GM23338 (cell line): ENCODE results near the gene USP48. TPM values are rescaled to one million over a fixed set of nuclear protein-coding genes. Genes with fewer than 3 reads are reported as not detected.

Source experiments
- ATAC-seq: fragments of 200-7000 bp; cut with Tn5 transposase; 3 replicates; pipeline ENCODE4 v1.9.1; 2020
- DNase-seq: peaks from one replicate; pipeline ENCODE4 v3.0.0-alpha.2; 2015; ENCODE audit warnings: low spot score
- H2AFZ ChIP-seq: fragments of 200-600 bp; sonication (generic); 2 replicates; pipeline ENCODE4 v1.8.0; 2016; ENCODE audit warnings: antibody characterized with exemption, mild to moderate bottlenecking, moderate library complexity
- H3F3A ChIP-seq: fragments of 200-600 bp; sonication (generic); replicated peaks from 2 replicates; pipeline ENCODE4 v1.8.0; 2017; ENCODE audit warnings: antibody characterized with exemption, mixed run types, low read depth
- H3K27ac ChIP-seq: fragments of 200-600 bp; sonication (generic); 2 replicates; pipeline ENCODE4 v1.6.1; 2016; ENCODE audit warnings: low read depth
- H3K27me3 ChIP-seq: fragments of 200-600 bp; sonication (generic); 2 replicates; pipeline ENCODE4 v1.8.0; 2016; ENCODE audit warnings: mild to moderate bottlenecking, mixed run types, moderate library complexity; ENCODE audit not compliant: insufficient read depth
- H3K36me3 ChIP-seq: fragments of 200-600 bp; sonication (generic); 2 replicates; pipeline ENCODE4 v1.8.0; 2016; ENCODE audit warnings: mild to moderate bottlenecking; ENCODE audit not compliant: insufficient read depth
- H3K4me1 ChIP-seq: fragments of 200-600 bp; sonication (generic); 2 replicates; pipeline ENCODE4 v1.8.0; 2016; ENCODE audit warnings: mild to moderate bottlenecking, moderate library complexity; ENCODE audit not compliant: insufficient read depth
- H3K4me2 ChIP-seq: fragments of 200-600 bp; sonication (generic); 2 replicates; pipeline ENCODE4 v1.7.1; 2017; ENCODE audit warnings: mixed run types
- H3K4me3 ChIP-seq: fragments of 200-600 bp; sonication (generic); 2 replicates; pipeline ENCODE4 v1.6.1; 2016; ENCODE audit warnings: mixed run types
- H3K79me2 ChIP-seq: fragments of 200-600 bp; sonication (generic); replicated peaks from 2 replicates; pipeline ENCODE4 v1.8.0; 2017; ENCODE audit warnings: mild to moderate bottlenecking; ENCODE audit not compliant: insufficient read depth
- H3K9me2 ChIP-seq: fragments of 200-600 bp; sonication (generic); 2 replicates; pipeline ENCODE4 v1.8.0; 2017; ENCODE audit not compliant: insufficient read depth
- H4K20me1 ChIP-seq: fragments of 200-600 bp; sonication (generic); replicated peaks from 2 replicates; pipeline ENCODE4 v1.8.0; 2017; ENCODE audit warnings: mild to moderate bottlenecking; ENCODE audit not compliant: insufficient read depth
- H3K27ac Mint-ChIP-seq: 2 replicates; pipeline ENCODE4 v1.8.0; 2020; ENCODE audit warnings: inconsistent platforms, mild to moderate bottlenecking, moderate library complexity, mixed read lengths
- H3K27me3 Mint-ChIP-seq: 3 replicates; pipeline ENCODE4 v1.8.0; 2022; ENCODE audit warnings: low read depth, mild to moderate bottlenecking, moderate library complexity, mixed read lengths, inconsistent platforms; ENCODE audit not compliant: insufficient read depth, poor library complexity
- H3K36me3 Mint-ChIP-seq: 3 replicates; pipeline ENCODE4 v1.8.0; 2021; ENCODE audit warnings: low read depth, mild to moderate bottlenecking, inconsistent platforms, moderate library complexity, mixed read lengths
- H3K4me1 Mint-ChIP-seq: 3 replicates; pipeline ENCODE4 v1.8.0; 2020; ENCODE audit warnings: mild to moderate bottlenecking, inconsistent platforms, mixed read lengths
- H3K4me3 Mint-ChIP-seq: 3 replicates; pipeline ENCODE4 v1.8.0; 2021; ENCODE audit warnings: moderate library complexity, mild to moderate bottlenecking, inconsistent platforms, mixed read lengths
- H3K9me3 Mint-ChIP-seq: 3 replicates; pipeline ENCODE4 v1.8.0; 2020; ENCODE audit warnings: moderate library complexity, mild to moderate bottlenecking, inconsistent platforms, mixed read lengths
- CTCF ChIP-seq, 2 experiments: fragments of 200-600 bp in 1 of 2; sonication (generic) in 1 of 2; conservative IDR thresholded peaks; 2 replicates each; pipeline versions ENCODE4 v1.5.1 to v1.6.1; 2016 to 2017; ENCODE audit warnings: antibody characterized with exemption in 2 of 2, low read depth in 2 of 2, mild to moderate bottlenecking in 2 of 2, moderate library complexity in 1 of 2
- ETS1 ChIP-seq: IDR thresholded peaks from 2 replicates; pipeline ENCODE4 v1.6.1; 2016; ENCODE audit warnings: antibody characterized with exemption
- NANOG ChIP-seq: IDR thresholded peaks from 2 replicates; pipeline ENCODE4 v1.6.1; 2016; ENCODE audit warnings: antibody characterized with exemption, borderline replicate concordance
- POLR2AphosphoS5 ChIP-seq: IDR thresholded peaks from 2 replicates; pipeline ENCODE4 v1.6.1; 2016; ENCODE audit warnings: antibody characterized with exemption, low read depth
- STAT1 ChIP-seq: IDR thresholded peaks from one replicate; pipeline ENCODE4 v1.6.1; 2016; ENCODE audit warnings: antibody characterized with exemption; ENCODE audit not compliant: unreplicated experiment
- ZNF114 ChIP-seq: fragments of 250-450 bp; sonication (Bioruptor Pico); IDR thresholded peaks from 2 replicates; pipeline ENCODE4 v1.5.0; 2020; ENCODE audit warnings: mild to moderate bottlenecking, moderate library complexity
- ZNF462 ChIP-seq: fragments of 250-450 bp; sonication (Bioruptor Pico); IDR thresholded peaks from 2 replicates; pipeline ENCODE4 v1.5.0; 2020; ENCODE audit warnings: mild to moderate bottlenecking, moderate library complexity
- polyA plus RNA-seq: library from polyadenylated mRNA; unstranded; fragments of >200 nt; fragmentation: Nextera tagmentation; extraction: Ambion mirVana; gene quantifications from 2 replicates; pipeline ENCODE4 v1.2.1, GENCODE V29; 2016
- total RNA-seq: library from RNA; depleted of rRNA; stranded (reverse); fragments of >200 nt; shearing (Covaris generic); gene quantifications from 2 replicates; pipeline ENCODE4 v1.2.3, GENCODE V29; 2014

Gene USP48
- total and polyA plus RNA-seq, 2 experiments from 2014 or later, result 85.9 to 151 TPM

GRCh38 chr1:21758614-21759013 is 24.3 kb downstream of the USP48 start (continued):
- TF ChIP-seq ZNF462 (CRISPR knock-in tag) (no peak), ETS1 (no peak), ZNF114 (CRISPR knock-in tag) (no peak), STAT1 (no peak), CTCF (conservative IDR thresholded peaks at IDR 0.05; ENCODE audit: low read depth in 2 of 2) (no peak)

GRCh38 chr1:21756393-21757089 is 26.4 kb downstream of the USP48 start:
- Histone ChIP-seq H3K79me2 (peaks cover 55% of the 10 kb centered on the region), H3K27ac (no peak overlapping the region), H4K20me1 (peaks cover 39% of the 10 kb centered on the region), H2AFZ (no peak overlapping the region), H3K4me3 (no peak overlapping the region), H3K4me2 (no peak overlapping the region), H3K36me3 (peaks cover 32% of the 10 kb centered on the region; the same call in 1 of the 2 replicates), H3K9me2 (no peaks in the 10 kb centered on the region), H3K4me1 (no peaks in the 10 kb centered on the region), H3K27me3 (no peaks in the 10 kb centered on the region), H3F3A (no peaks in the 10 kb centered on the region)
- no peak for DNase-seq
- Mint-ChIP-seq H3K27ac (no peak overlapping the region), H3K36me3 (peaks cover 46% of the 10 kb centered on the region), H3K9me3 (no peaks in the 10 kb centered on the region), H3K27me3 (no peaks in the 10 kb centered on the region), H3K4me3 (no peak overlapping the region), H3K4me1 (no peaks in the 10 kb centered on the region)
- ATAC-seq, result no peak
- TF ChIP-seq POLR2AphosphoS5, result no peak
- TF ChIP-seq NANOG, result no peak
